Mesothelial cell of epicardium (in vitro differentiated cells): Measurements from ENCODE around the gene RASSF7. TPM values are rescaled to one million over a fixed set of nuclear protein-coding genes. Genes with fewer than 3 reads are reported as not detected.

Experiments
- DNase-seq, 2 experiments: peaks; one replicate each; pipeline ENCODE4 v3.0.0; 2021; ENCODE audit warnings: low spot score in 2 of 2; ENCODE audit not compliant: unreplicated experiment in 2 of 2
- H3K27ac Mint-ChIP-seq: 2 replicates; pipeline ENCODE4 v1.8.0; 2021; ENCODE audit warnings: mixed read lengths
- H3K27me3 Mint-ChIP-seq: 2 replicates; pipeline ENCODE4 v1.8.0; 2021; ENCODE audit warnings: low read depth, mixed read lengths
- H3K36me3 Mint-ChIP-seq: 2 replicates; pipeline ENCODE4 v1.8.0; 2021; ENCODE audit warnings: mixed read lengths
- H3K4me1 Mint-ChIP-seq: 2 replicates; pipeline ENCODE4 v1.8.0; 2021; ENCODE audit warnings: mixed read lengths
- H3K4me3 Mint-ChIP-seq: 2 replicates; pipeline ENCODE4 v1.8.0; 2021; ENCODE audit warnings: mild to moderate bottlenecking, moderate library complexity, mixed read lengths
- H3K9me3 Mint-ChIP-seq: 2 replicates; pipeline ENCODE4 v1.8.0; 2021; ENCODE audit warnings: mixed read lengths
- microRNA-seq: library from miRNA; unstranded; fragments of <30 nt; microRNA quantifications from one replicate; pipeline ENCODE4 v1.2.0, GENCODE V29; 2021; ENCODE audit warnings: inconsistent platforms, mixed read lengths
- total RNA-seq: library from RNA; stranded (reverse); gene quantifications from 3 replicates; pipeline ENCODE4 v1.2.1, GENCODE V29; 2021
- TF ChIP-seq, protein P1 (sequence below): fragments of 200-600 bp; sonication (generic); IDR thresholded peaks from one replicate; pipeline ENCODE4 v1.5.0; 2021; ENCODE audit warnings: antibody characterized with exemption; ENCODE audit not compliant: unreplicated experiment

The RASSF7 gene
- total RNA-seq, 1 donor from 2014 or later = 32.3 TPM

- Mint-ChIP-seq H3K27me3 (no peaks in the 10 kb centered on the region), H3K36me3 (peaks cover 20% of the 10 kb centered on the region)
Measured at GRCh38 chr11:611001-611996, 50.5 kb downstream of the RASSF7 start.

DNA sequence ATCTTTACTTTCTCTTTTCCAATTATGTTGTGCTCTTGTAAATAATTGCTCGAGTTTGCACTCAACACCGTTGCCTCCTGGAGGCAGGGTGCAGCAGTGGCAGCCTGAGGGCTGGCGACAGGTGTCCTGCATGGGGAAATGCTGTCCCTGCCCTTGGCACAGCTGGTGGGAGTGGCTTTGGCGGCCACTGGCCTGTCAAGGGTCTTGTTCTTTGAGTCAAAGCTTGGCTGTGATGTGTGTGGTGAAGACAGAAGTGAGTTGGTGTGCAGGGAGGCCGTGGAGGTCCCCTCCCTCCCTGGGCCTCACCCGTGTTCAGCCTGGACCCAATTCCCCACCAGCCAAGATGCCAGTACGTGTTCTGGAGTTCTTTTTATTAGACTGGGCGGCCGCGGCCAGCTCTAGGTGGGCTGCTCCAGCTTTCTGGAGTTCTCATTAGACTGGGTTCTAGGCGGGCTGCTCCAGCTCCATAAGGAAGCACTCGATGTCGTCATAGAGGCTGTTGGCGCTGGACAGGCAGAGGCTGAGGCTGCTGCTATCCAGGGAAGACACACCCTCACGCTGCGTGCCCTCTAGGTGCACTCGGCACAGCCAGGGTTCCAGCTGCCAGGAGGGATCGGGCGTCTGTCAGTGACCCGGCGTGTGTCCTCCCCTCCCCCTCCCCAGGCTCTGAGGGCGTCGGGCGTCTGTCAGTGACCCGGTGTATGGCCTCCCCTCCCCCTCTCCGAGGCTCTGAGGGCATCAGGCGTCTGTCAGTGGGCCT, 51.6 kb downstream of the RASSF7 start:
- TF ChIP-seq, protein P1, sequence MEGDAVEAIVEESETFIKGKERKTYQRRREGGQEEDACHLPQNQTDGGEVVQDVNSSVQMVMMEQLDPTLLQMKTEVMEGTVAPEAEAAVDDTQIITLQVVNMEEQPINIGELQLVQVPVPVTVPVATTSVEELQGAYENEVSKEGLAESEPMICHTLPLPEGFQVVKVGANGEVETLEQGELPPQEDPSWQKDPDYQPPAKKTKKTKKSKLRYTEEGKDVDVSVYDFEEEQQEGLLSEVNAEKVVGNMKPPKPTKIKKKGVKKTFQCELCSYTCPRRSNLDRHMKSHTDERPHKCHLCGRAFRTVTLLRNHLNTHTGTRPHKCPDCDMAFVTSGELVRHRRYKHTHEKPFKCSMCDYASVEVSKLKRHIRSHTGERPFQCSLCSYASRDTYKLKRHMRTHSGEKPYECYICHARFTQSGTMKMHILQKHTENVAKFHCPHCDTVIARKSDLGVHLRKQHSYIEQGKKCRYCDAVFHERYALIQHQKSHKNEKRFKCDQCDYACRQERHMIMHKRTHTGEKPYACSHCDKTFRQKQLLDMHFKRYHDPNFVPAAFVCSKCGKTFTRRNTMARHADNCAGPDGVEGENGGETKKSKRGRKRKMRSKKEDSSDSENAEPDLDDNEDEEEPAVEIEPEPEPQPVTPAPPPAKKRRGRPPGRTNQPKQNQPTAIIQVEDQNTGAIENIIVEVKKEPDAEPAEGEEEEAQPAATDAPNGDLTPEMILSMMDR = peak; percentile 18
- Mint-ChIP-seq H3K9me3 (no peaks in the 10 kb centered on the region), H3K27me3 (no peaks in the 10 kb centered on the region), H3K36me3 (peaks cover 12% of the 10 kb centered on the region), H3K27ac (peak overlapping the region; percentile 77), H3K4me1 (peaks cover 12% of the 10 kb centered on the region), H3K4me3 (no peak overlapping the region)
- no peak for DNase-seq

More at GRCh38 chr11:611001-611996, 50.5 kb downstream of the RASSF7 start:
- H3K4me1 Mint-ChIP-seq = peaks cover 16% of the 10 kb centered on the region
- no peak for DNase-seq
- TF ChIP-seq, protein P1 = no peak
- no peak overlapping the region for H3K27ac Mint-ChIP-seq
- no peaks in the 10 kb centered on the region for H3K9me3 Mint-ChIP-seq
- no peak overlapping the region for H3K4me3 Mint-ChIP-seq

DNA sequence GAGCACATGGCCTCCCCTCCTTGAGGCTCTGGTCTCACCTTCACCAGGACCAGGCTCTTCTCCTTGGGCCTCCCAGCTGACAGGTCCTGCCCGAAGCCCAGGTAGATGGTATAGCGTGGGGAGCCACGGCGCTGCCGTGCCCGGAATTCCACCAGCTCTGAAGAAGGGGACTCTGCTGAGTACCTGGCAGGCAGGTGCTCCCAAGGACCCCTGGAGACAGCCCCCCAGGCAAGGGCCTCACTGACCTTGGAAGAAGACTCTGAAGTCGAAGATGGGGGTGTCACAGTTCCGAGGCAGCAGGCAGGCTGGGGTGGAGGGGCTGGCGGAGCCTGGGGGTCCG, 52.2 kb downstream of the RASSF7 start:
- Mint-ChIP-seq H3K4me1 (peaks cover 12% of the 10 kb centered on the region), H3K27me3 (no peaks in the 10 kb centered on the region), H3K27ac (no peak overlapping the region), H3K36me3 (peaks cover 12% of the 10 kb centered on the region), H3K9me3 (no peaks in the 10 kb centered on the region), H3K4me3 (no peak overlapping the region)
- no peak for DNase-seq
- TF ChIP-seq, protein P1 = no peak

- no peak for DNase-seq
- Mint-ChIP-seq H3K9me3 (no peaks in the 10 kb centered on the region), H3K4me3 (no peak overlapping the region), H3K27me3 (no peaks in the 10 kb centered on the region), H3K4me1 (peaks cover 12% of the 10 kb centered on the region), H3K27ac (no peak overlapping the region), H3K36me3 (peaks cover 9% of the 10 kb centered on the region)
- TF ChIP-seq, protein P1 = no peak
Measured at GRCh38 chr11:613369-613968, 52.7 kb downstream of the RASSF7 start.

Small RNA genes within 50 kb of the gene (microRNA-seq; reads per million reads assigned to microRNA genes)
- gene MIR210 = 1,376 reads per million, percentile 83 among the genes with 10 or more reads in this experiment

Other genes with a start within 250 kb of the RASSF7 start
- gene IFITM1, start 246.9 kb upstream of the RASSF7 start, total RNA-seq = 120 to 128 TPM (median 122 TPM) in 3 replicates
- gene IFITM3, start 240.1 kb upstream of the RASSF7 start, total RNA-seq = 540 to 561 TPM (median 547 TPM) in 3 replicates
- gene B4GALNT4, start 191.5 kb upstream of the RASSF7 start, total RNA-seq = 294 to 314 TPM (median 300 TPM) in 3 replicates
- gene PKP3, start 166.8 kb upstream of the RASSF7 start, total RNA-seq = 57.5 to 65.7 TPM (median 58.8 TPM) in 3 replicates
- gene SIGIRR, start 146.0 kb upstream of the RASSF7 start, total RNA-seq = 35.5 to 42.5 TPM (median 39.2 TPM) in 3 replicates
- 29.7 to 32.3 TPM (median 30.6 TPM) in 3 replicates for gene ANO9, start 119.0 kb upstream of the RASSF7 start, total RNA-seq
- 39.0 to 49.7 TPM (median 42.1 TPM) in 3 replicates for gene PTDSS2, start 110.7 kb upstream of the RASSF7 start, total RNA-seq
- 81.7 to 89.4 TPM (median 83.2 TPM) in 3 replicates for gene RNH1, start 53.7 kb upstream of the RASSF7 start, total RNA-seq
- gene HRAS, start 25.4 kb upstream of the RASSF7 start, total RNA-seq = 35.1 to 41.5 TPM (median 39.3 TPM) in 3 replicates
- 3.0 to 3.4 TPM (median 3.2 TPM) in 3 replicates for gene LRRC56, start 23.4 kb upstream of the RASSF7 start, total RNA-seq
- gene LMNTD2, start 232 bp upstream of the RASSF7 start, total RNA-seq = 16.5 to 17.4 TPM (median 16.6 TPM) in 3 replicates
- gene PHRF1, start 15.5 kb downstream of the RASSF7 start, total RNA-seq = 48.2 to 51.1 TPM (median 49.7 TPM) in 3 replicates
- 20.8 to 24.5 TPM (median 21.9 TPM) in 3 replicates for gene IRF7, start 55.0 kb downstream of the RASSF7 start, total RNA-seq
- gene CDHR5, start 64.0 kb downstream of the RASSF7 start, total RNA-seq = 0.27 to 0.58 TPM (median 0.34 TPM) in 3 replicates
- gene SCT, start 66.2 kb downstream of the RASSF7 start, total RNA-seq = 1.2 to 1.7 TPM (median 1.3 TPM) in 3 replicates
- gene DRD4, start 76.3 kb downstream of the RASSF7 start, total RNA-seq = 2.1 to 3.1 TPM (median 2.5 TPM) in 3 replicates
- 59.6 to 64.9 TPM (median 64.0 TPM) in 3 replicates for gene DEAF1, start 134.3 kb downstream of the RASSF7 start, total RNA-seq
- gene TMEM80, start 134.8 kb downstream of the RASSF7 start, total RNA-seq = 25.7 to 30.7 TPM (median 28.7 TPM) in 3 replicates
- 105 to 112 TPM (median 111 TPM) in 3 replicates for gene EPS8L2, start 145.3 kb downstream of the RASSF7 start, total RNA-seq
- 86.9 to 97.5 TPM (median 89.7 TPM) in 3 replicates for gene TALDO1, start 186.5 kb downstream of the RASSF7 start, total RNA-seq
- gene GATD1, start 216.5 kb downstream of the RASSF7 start, total RNA-seq = 81.1 to 91.2 TPM (median 83.9 TPM) in 3 replicates
- not detected in 3 replicates for gene CEND1, start 229.1 kb downstream of the RASSF7 start, total RNA-seq
- 34.3 to 37.2 TPM (median 35.7 TPM) in 3 replicates for gene SLC25A22, start 237.3 kb downstream of the RASSF7 start, total RNA-seq
- 40.1 to 43.7 TPM (median 43.1 TPM) in 3 replicates for gene PIDD1, start 244.3 kb downstream of the RASSF7 start, total RNA-seq
- 1,651 to 1,738 TPM (median 1,657 TPM) in 3 replicates for gene RPLP2, start 249.0 kb downstream of the RASSF7 start, total RNA-seq